T-helper 1 cell treated with Interleukin-12 subunit alpha and Interleukin-12 subunit beta and Interleukin-4 antibody, amounts not matched to agents 30 μg/mL and 1 μg/mL, for 36 hours (primary cell): ENCODE data around the gene CRYBG1.
"Not testable (repeated sequence)": the region's sequence is repeated elsewhere in the genome, so short reads cannot be mapped to it uniquely, and the experiment has no call there.

Experiments used
- H3K27ac Mint-ChIP-seq: one replicate; pipeline ENCODE4 v1.8.0; 2021; ENCODE audit warnings: mild to moderate bottlenecking, mixed read lengths
- H3K27me3 Mint-ChIP-seq: one replicate; pipeline ENCODE4 v1.8.0; 2021; ENCODE audit warnings: low read depth, mixed read lengths
- H3K36me3 Mint-ChIP-seq: one replicate; pipeline ENCODE4 v1.8.0; 2021; ENCODE audit warnings: low read depth, mixed read lengths
- H3K4me1 Mint-ChIP-seq: one replicate; pipeline ENCODE4 v1.8.0; 2021; ENCODE audit warnings: low read depth, mixed read lengths
- H3K4me3 Mint-ChIP-seq: one replicate; pipeline ENCODE4 v1.8.0; 2021; ENCODE audit warnings: mild to moderate bottlenecking, moderate library complexity, mixed read lengths
- H3K9me3 Mint-ChIP-seq: one replicate; pipeline ENCODE4 v1.8.0; 2021; ENCODE audit warnings: mixed read lengths

Gene CRYBG1

DNA sequence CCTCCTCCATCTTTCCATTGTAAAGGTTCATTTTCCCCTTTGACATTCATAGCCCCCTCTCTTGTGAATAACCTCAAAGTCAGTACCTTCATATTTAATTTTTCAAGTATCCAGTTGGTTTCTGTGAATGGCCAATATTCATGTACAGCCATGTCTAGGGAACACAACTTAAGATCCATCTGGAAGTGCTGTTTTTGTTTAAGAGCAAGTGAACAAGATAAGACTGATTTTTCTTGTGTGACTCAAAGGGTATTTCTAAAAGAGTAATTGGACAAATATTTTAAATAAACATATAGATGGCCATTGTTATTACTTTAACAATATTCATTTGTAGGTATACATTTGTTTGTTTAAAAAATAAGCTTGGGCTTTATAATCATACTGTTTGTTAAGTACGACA, 175.8 kb downstream of the CRYBG1 start:
- no peaks in the 10 kb centered on the region for H3K27me3 Mint-ChIP-seq
- H3K36me3 Mint-ChIP-seq: peaks cover 43% of the 10 kb centered on the region
- H3K4me1 Mint-ChIP-seq: peaks cover 48% of the 10 kb centered on the region
- H3K27ac Mint-ChIP-seq: no peak overlapping the region
- no peak overlapping the region for H3K4me3 Mint-ChIP-seq
- no peaks in the 10 kb centered on the region for H3K9me3 Mint-ChIP-seq

DNA sequence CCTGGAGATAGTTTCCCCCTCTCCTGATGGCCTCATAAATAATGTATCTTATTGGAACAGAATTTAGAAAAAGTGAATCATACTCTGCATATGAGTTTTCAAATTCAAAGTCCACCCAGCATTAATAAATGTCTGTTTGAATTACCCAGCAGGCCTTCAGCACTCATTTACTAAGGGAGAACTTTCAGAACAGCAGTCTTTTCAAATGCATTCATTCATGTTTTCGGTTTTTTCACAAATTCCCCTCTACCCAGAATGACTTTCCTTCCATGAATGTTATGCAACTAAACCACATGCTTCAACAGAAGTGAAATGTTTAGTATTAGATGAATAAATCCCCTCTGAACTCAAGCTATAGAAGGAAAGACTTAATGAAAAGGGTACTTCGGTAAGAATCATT, 176.3 kb downstream of the CRYBG1 start:
- Mint-ChIP-seq H3K4me1 (peaks cover 48% of the 10 kb centered on the region), H3K36me3 (peaks cover 43% of the 10 kb centered on the region), H3K27ac (no peak overlapping the region)

DNA sequence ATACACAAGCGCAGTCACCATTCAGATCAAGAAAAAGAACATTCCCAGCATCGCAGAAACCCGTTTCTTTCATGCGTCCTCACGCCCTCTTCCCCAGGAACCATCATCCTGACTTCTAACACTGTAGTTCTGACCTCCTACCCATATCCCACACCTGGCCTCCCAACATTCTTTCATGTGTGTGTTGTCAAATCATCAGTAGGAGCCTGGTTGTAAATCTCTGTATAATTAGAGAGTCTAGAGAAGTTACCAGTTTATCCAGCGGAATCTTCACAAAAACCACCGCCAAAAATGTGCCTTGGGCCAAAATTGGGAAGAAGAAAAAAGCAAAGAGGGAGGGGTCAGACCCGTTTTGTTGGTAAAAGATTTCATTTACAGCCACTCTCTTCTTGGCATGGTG, 177.1 kb downstream of the CRYBG1 start:
- H3K36me3 Mint-ChIP-seq: peaks cover 38% of the 10 kb centered on the region
- no peaks in the 10 kb centered on the region for H3K9me3 Mint-ChIP-seq
- peak overlapping the region; percentile 35 for H3K27ac Mint-ChIP-seq
- peaks cover 48% of the 10 kb centered on the region for H3K4me1 Mint-ChIP-seq
- H3K4me3 Mint-ChIP-seq: no peak overlapping the region
- no peaks in the 10 kb centered on the region for H3K27me3 Mint-ChIP-seq

More for the DNA sequence above, 176.3 kb downstream of the CRYBG1 start:
- Mint-ChIP-seq H3K9me3 (no peaks in the 10 kb centered on the region), H3K4me3 (no peak overlapping the region), H3K27me3 (no peaks in the 10 kb centered on the region)

DNA sequence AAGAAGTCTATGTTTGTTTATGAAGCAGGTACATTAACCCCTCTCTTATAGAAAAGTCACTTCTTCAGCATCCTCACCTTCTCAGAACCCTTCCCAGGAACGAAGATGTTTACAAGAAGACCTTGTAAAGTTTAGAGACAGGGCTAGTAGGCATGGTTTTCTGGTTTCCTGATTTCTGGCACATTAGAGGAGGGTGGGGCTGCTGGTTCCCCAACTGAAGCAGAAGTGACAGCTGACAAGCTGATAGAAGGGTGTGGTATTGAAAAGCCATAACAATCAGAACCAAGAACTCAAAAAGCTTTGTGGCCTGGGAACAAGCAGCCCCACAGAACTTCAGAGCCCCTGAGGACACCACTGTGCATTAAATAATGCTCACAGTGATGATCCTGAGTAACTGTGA, 177.6 kb downstream of the CRYBG1 start:
- peaks cover 45% of the 10 kb centered on the region for H3K4me1 Mint-ChIP-seq
- peaks cover 34% of the 10 kb centered on the region for H3K36me3 Mint-ChIP-seq
- H3K9me3 Mint-ChIP-seq: no peaks in the 10 kb centered on the region
- peak overlapping the region; percentile 16 for H3K4me3 Mint-ChIP-seq
- peak overlapping the region; percentile 35 for H3K27ac Mint-ChIP-seq
- H3K27me3 Mint-ChIP-seq: no peaks in the 10 kb centered on the region

DNA sequence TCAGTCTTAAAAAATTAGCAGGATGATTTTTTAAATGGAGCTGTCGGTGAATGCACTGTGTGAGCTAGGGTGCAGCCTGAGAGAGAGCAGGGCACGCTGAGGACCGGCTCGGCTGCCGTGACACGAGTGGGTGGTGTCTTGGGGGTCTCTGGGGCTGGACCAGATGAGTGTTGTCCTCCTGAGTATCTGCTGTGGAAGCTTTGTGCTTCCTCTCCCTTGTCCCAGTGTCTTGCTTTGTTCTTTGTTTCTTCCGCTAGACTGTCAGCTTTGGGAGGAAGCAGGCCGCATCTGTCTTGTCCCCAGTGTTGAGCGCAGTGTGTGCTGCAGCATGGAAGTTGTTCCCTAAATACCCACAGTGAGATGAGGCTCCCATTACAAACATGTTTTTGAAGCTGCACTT, 179.4 kb downstream of the CRYBG1 start:
- H3K4me1 Mint-ChIP-seq: peaks cover 31% of the 10 kb centered on the region

DNA sequence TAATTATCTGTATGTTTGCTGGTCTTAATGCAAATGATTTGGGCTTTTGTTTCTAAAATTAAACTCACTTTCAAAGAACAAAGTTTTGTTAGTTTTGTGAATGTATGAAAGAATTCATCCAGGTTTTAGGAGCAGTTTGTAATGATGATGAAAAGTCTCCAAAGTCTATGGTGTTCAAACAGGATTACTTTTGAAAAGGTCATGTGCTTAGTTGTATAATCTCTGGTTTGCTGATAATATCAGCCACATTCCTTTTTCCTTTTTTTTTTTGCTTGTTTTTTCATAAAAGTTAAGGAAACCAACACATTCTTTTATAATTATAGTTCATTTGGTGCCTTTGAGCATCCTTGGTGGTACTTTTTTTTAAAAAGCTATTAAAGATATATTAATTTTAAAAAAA, 179.9 kb downstream of the CRYBG1 start:
- H3K9me3 Mint-ChIP-seq: no peaks in the 10 kb centered on the region
- H3K4me1 Mint-ChIP-seq: peaks cover 28% of the 10 kb centered on the region
- no peaks in the 10 kb centered on the region for H3K27me3 Mint-ChIP-seq
- H3K4me3 Mint-ChIP-seq: no peak overlapping the region
- H3K27ac Mint-ChIP-seq: no peak overlapping the region
- H3K36me3 Mint-ChIP-seq: peaks cover 33% of the 10 kb centered on the region

More for the DNA sequence above, 179.4 kb downstream of the CRYBG1 start:
- peaks cover 30% of the 10 kb centered on the region for H3K36me3 Mint-ChIP-seq
- no peaks in the 10 kb centered on the region for H3K27me3 Mint-ChIP-seq
- no peaks in the 10 kb centered on the region for H3K9me3 Mint-ChIP-seq
- H3K4me3 Mint-ChIP-seq: no peak overlapping the region
- no peak overlapping the region for H3K27ac Mint-ChIP-seq

DNA sequence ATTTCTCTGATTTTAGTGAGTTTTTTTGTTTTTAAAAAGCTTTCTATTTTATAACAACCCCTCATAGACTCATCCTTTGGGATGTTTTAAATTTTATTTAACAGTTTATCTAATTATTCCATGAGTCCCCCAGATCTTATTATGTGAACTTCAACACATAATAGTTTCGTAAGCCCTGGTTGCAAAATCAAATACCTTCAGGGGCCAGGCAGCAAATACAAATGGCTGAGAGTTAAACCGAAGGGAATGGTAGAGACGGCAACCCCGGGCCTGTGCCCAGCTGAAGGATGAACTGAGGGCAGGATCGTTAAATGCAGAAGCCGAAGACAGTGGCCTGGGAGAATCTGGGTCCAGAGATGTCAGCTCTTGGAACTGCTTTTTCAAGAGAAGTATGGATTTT, 180.4 kb downstream of the CRYBG1 start:
- no peak overlapping the region for H3K27ac Mint-ChIP-seq

DNA sequence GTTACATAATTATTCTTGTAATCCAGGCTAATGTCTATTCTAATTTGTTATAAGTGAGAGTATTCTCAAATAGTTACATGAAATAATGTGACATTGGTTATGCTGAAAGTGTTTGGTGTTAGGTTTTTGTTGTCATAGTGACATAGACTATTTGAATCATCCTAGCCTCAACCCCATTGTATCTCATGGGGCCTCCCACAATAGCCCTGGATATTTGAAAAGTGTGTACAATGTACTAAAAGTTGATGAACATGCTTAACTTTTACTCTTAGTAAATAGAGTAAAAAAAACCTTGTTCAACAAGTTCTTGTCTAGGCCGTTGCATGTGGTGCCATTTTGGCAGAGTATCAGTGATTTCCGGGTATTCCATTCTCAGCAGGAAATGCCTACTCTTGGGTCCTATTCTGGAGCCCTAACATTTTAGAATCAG, 185.8 kb downstream of the CRYBG1 start:
- Mint-ChIP-seq H3K27ac (no peak overlapping the region), H3K4me1 (peaks cover 21% of the 10 kb centered on the region), H3K36me3 (peaks cover 53% of the 10 kb centered on the region), H3K4me3 (no peak overlapping the region), H3K27me3 (no peaks in the 10 kb centered on the region), H3K9me3 (peaks cover 3% of the 10 kb centered on the region)

More for the DNA sequence above, 180.4 kb downstream of the CRYBG1 start:
- no peaks in the 10 kb centered on the region for H3K9me3 Mint-ChIP-seq
- H3K27me3 Mint-ChIP-seq: no peaks in the 10 kb centered on the region
- H3K4me3 Mint-ChIP-seq: no peak overlapping the region
- H3K36me3 Mint-ChIP-seq: peaks cover 35% of the 10 kb centered on the region
- peaks cover 29% of the 10 kb centered on the region for H3K4me1 Mint-ChIP-seq

DNA sequence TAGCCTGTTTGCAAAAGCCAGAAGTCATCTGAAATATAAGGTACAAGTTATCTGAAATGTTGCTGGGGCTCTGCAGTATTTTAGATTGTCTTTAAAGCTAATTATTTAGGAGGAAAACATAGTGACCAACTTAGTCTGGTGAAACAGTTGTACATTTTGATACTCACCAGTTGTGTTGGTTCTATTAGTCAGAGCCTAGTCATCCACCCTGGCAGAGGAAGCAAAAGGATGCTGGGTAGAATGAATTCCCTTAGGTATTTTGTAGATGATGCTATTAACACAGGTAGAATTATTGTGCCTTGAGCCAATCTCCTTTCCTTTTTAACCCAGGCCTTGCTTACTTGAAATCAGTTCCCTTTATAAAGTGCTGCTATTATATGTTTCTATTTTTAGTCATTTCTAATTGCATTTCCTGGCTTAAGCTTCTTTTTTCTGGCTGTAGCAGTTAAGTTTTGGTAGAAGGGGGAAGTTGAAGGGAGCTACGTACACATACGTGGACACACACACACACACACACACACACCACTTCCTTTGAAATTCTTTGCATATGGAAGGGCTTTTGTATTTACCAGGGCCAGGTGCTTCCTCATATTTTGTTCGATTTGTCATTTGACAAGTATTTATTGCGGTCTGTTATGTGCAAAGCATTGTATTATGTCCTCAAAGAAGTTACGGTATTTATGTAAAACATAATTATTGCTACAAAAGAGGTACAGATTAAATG, 186.3 kb downstream of the CRYBG1 start:
- Mint-ChIP-seq H3K36me3 (peaks cover 59% of the 10 kb centered on the region), H3K27me3 (no peaks in the 10 kb centered on the region), H3K27ac (no peak overlapping the region), H3K9me3 (peaks cover 4% of the 10 kb centered on the region), H3K4me3 (no peak overlapping the region), H3K4me1 (peaks cover 22% of the 10 kb centered on the region)

DNA sequence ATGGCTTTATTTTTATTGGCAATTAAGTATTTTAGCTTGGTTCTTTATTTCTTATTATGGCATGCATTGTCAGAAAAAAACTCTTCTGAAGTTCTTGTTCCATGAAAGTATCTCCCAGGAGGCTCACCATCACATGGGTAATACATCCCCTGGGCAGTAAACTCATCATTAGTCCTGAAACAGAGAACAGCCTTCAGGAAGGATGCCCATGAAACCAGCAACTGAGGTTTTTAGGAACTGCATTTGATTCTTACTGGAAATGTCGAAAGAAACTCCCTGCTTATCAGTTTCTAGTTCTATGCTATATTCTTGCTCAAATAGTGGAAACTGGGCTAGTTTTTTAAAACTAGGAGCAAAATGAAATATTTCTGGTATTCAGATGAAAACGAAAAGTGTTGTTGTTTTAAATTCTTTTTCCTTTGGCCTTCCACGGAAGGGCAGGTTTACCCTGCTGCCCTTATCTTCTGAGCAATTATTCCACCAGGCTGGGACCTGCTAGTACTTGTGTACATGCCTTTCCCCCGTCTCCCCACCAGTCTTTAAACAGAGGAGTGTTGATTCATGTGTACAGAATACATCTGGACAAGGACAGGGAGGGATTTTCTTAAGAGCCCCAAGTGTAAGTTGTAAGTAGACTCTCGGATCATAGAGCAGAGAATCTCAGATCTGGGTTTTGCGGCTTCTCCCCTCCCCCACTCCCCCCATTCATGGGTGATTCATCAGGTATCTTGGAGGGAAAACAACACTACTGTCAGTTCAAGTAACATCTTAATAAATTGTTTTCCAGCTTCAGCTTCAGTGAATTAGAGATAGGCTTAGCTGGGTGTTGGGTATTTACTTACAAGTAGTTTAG, 187.3 kb downstream of the CRYBG1 start:
- Mint-ChIP-seq H3K36me3 (peaks cover 62% of the 10 kb centered on the region), H3K27ac (no peak overlapping the region), H3K4me1 (peaks cover 25% of the 10 kb centered on the region)

DNA sequence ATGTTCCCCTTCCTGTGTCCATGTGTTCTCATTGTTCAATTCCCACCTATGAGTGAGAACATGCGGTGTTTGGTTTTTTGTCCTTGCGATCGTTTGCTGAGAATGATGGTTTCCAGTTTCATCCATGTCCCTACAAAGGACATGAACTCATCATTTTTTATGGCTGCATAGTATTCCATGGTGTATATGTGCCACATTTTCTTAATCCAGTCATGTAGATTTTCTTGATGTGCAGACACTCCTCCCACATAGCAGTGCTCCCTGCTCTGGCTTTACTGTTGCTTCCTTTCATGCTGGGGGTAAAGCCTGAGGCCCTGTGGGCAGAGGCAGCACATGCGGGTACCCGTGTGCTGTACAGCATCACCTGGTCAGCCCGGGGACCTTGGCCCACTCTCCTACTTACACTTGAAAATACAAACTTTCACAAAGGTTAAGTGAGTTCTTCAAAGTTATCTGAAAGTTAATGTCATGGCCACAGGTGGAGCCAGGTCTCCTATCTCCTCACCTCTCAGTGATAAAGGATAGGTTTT, 188.5 kb downstream of the CRYBG1 start:
- not testable (repeated sequence) for H3K9me3 Mint-ChIP-seq, H3K4me3 Mint-ChIP-seq, H3K27me3 Mint-ChIP-seq, H3K27ac Mint-ChIP-seq
- Mint-ChIP-seq H3K36me3 (peaks cover 68% of the 10 kb centered on the region), H3K4me1 (peaks cover 25% of the 10 kb centered on the region)

More for the DNA sequence above, 187.3 kb downstream of the CRYBG1 start:
- H3K27me3 Mint-ChIP-seq: no peaks in the 10 kb centered on the region
- H3K4me3 Mint-ChIP-seq: no peak overlapping the region
- H3K9me3 Mint-ChIP-seq: peaks cover 4% of the 10 kb centered on the region

DNA sequence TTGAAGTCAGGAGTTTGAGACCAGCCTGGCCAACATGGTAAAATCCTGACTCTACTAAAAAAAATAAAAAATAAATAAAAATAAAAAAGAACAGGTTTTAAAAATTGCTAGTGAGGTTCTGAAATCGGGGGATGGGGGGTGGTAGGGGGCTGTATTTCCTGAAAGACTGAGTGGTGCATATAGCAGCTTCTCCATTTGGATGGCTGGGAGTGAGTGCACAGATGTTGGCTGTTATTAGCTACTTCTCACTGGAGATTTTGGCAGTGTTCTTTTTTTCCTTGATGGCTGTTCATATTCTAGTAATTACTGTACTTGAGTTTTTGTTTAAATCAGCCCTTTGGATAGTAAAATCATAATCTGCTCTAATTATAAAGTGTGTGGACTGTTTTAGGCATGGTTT, 189.0 kb downstream of the CRYBG1 start:
- Mint-ChIP-seq H3K27me3 (no peaks in the 10 kb centered on the region), H3K27ac (no peak overlapping the region), H3K9me3 (peaks cover 4% of the 10 kb centered on the region), H3K4me3 (no peak overlapping the region), H3K4me1 (peaks cover 25% of the 10 kb centered on the region), H3K36me3 (peaks cover 63% of the 10 kb centered on the region)

DNA sequence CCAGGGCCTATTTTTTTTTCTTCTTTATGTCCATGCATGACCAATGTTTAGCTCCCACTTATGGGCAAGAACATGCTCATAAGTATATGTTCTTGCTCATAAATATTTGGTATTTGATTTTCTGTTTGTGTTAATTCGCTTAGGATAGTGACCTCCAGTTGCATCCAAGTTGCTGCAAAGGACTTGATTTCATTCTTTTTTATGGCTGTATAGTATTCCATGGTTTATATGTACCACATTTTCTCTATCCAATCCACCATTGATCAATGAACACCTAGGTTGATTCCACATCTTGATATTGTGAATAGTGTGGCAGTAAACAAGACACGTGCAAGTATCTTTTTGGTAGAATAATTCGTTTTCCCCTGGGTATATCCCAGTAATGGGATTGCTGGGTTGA, 190.6 kb downstream of the CRYBG1 start:
- peaks cover 4% of the 10 kb centered on the region for H3K9me3 Mint-ChIP-seq
- peaks cover 57% of the 10 kb centered on the region for H3K36me3 Mint-ChIP-seq
- H3K27me3 Mint-ChIP-seq: no peaks in the 10 kb centered on the region
- H3K4me1 Mint-ChIP-seq: peaks cover 19% of the 10 kb centered on the region
- H3K27ac Mint-ChIP-seq: no peak overlapping the region
- H3K4me3 Mint-ChIP-seq: no peak overlapping the region

DNA sequence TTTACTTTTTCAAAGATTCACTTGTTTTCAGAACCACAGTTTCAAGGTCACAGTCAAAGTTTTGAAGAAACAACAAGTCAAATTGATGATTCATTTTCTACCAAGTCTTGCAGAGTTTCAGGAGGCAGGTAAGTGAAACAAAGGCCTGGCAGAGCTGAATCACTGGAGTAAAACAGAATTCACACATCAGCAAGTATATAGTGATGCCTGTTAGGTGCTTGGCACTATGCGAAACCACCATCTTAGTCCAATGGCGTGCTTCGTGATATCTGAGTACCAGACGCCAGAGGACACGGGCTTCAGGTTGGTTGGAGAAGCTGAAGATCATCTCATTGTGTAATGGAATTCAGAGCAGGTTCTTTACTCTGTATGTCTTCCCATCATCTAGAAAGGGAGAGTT, 192.9 kb downstream of the CRYBG1 start:
- Mint-ChIP-seq H3K27ac (no peak overlapping the region), H3K36me3 (peaks cover 53% of the 10 kb centered on the region), H3K27me3 (no peaks in the 10 kb centered on the region), H3K9me3 (peaks cover 4% of the 10 kb centered on the region), H3K4me3 (no peak overlapping the region), H3K4me1 (peaks cover 4% of the 10 kb centered on the region)

DNA sequence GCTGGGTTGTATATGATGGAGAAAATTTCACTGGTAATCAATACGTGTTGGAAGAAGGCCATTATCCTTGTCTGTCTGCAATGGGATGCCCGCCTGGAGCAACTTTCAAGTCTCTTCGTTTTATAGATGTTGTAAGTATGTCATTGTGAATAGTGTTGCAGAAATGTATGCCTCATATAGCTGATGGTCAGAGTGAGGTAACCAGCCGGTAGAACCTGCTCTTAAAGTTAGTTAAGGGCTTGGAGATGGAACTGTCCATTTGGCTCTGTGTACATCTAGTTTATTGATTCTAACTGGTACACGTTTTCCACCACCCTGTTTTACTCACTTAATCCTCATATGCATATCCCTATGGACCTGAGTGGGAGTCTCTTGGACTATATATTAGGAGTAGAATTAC, 195.2 kb downstream of the CRYBG1 start:
- Mint-ChIP-seq H3K27me3 (no peaks in the 10 kb centered on the region), H3K27ac (no peak overlapping the region), H3K36me3 (peaks cover 45% of the 10 kb centered on the region), H3K4me1 (peaks cover 4% of the 10 kb centered on the region), H3K4me3 (no peak overlapping the region), H3K9me3 (peaks cover 4% of the 10 kb centered on the region)
